D721Med (cell line): ENCODE measurements around the gene HOXD10.

ENCODE experiments used
- DNase-seq: peaks from one replicate; pipeline ENCODE4 v3.0.0; 2011; ENCODE audit warnings: low spot score; ENCODE audit not compliant: insufficient read length
- FAIRE-seq: peaks from 2 replicates; lab custom pipeline; 2011; peaks lifted over from hg19 to GRCh38; lab: Jason Lieb, UNC
- TF ChIP-seq, protein P1 (sequence below): IDR thresholded peaks from 2 replicates; pipeline ENCODE4 v1.5.1; 2012; ENCODE audit warnings: mild to moderate bottlenecking, control low read depth; ENCODE audit not compliant: insufficient read depth; ENCODE audit errors: missing control alignments

HOXD10 gene

DNA sequence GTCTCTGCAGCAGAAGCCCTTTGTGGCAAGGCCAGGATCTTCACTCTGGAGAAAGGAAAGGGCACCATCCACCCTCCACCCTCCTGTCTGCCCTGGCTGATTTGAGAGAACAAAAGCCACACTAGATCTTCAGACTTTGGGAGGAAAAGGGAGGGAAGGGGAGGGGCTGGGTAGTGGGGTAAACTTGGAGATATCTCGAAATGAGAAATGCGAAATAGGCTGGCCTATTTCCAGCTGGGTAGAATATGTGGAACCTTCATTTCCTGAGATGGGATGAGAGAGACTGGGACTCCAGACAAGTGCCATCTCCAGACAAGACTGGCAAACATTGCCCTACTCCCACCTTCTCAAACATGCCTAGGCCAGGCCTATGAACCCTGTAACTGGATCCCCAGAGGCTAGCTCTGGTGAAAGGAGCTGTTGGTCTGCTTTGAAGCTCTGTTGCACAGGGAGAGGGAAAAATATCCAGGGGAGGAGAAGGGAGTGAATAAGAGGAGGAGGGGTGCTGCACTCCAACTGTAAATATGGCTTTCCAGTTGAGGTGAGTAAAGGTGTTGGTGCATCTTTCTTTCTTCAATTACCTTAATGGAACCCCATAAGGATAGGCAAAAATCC lies 15.3 kb upstream of the HOXD10 start:
- no peak for FAIRE-seq
- no peak for DNase-seq
- TF ChIP-seq, protein P1, sequence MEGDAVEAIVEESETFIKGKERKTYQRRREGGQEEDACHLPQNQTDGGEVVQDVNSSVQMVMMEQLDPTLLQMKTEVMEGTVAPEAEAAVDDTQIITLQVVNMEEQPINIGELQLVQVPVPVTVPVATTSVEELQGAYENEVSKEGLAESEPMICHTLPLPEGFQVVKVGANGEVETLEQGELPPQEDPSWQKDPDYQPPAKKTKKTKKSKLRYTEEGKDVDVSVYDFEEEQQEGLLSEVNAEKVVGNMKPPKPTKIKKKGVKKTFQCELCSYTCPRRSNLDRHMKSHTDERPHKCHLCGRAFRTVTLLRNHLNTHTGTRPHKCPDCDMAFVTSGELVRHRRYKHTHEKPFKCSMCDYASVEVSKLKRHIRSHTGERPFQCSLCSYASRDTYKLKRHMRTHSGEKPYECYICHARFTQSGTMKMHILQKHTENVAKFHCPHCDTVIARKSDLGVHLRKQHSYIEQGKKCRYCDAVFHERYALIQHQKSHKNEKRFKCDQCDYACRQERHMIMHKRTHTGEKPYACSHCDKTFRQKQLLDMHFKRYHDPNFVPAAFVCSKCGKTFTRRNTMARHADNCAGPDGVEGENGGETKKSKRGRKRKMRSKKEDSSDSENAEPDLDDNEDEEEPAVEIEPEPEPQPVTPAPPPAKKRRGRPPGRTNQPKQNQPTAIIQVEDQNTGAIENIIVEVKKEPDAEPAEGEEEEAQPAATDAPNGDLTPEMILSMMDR, result no peak

DNA sequence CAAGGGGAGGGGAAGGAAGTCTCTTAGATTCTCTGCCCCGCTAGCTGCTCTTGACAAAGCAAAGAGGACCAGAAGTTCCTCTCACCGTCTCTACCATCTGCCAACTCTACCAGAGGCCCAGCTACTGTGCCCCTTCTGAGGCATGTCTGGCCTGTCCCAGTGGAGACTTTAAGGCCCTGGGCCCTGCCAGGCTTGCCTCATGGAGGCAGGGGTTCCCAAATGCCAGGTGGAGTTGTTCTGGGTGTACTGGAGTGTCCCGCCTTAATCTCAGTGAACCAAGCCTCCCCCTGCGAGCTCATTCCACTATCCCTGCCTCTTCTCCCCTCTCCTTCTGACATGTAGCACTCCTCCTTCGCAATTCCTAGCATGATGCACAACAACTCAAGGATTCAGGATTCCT lies 14.7 kb upstream of the HOXD10 start:
- TF ChIP-seq, protein P1, result no peak
- FAIRE-seq (no peak), DNase-seq (no peak)

DNA sequence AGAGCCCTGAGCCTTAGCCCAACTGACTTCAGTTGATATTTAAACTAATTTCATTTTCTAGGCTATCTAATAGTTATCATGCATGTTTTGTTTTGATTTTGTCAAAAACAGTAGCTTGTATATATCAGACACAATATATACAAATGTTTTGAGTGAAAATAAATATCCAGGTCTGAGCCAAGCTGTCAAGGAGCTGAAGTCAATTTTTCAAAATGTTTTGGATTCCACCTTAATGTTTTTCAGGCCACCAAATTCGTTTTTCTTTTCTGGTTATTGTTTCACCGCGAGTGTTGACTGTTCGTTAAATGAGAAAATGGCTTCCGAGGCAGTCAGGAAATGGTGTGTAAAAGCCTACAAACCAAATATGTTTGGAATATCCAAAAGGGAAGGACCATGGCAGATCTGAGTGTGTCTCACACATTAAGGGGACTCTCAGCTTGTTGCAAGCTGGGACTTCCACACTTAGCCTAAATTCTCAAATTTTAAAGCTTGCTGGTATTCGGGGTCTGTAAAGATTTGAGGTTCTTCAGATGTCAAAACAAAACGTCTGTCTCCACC lies 14.2 kb upstream of the HOXD10 start:
- no peak for FAIRE-seq
- DNase-seq, result no peak
- TF ChIP-seq, protein P1, result no peak

DNA sequence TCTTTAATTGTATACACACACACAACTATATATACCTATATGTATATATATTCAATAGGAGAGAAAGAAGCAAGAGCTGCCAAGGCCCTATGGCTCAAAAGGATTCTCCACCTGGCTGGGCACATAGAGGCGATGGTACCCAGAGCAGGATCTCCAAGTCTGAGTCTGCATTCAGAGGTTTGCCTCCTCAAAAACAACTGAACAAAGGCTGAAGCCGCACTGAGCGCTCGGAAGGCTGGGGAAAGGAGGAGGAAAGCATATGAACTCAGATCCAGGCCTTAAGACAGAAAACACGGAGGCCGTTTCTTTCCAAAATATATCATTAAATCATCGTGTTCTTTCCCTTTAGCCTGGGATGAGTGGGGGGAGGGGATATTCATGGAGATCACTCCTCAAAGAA lies 13.4 kb upstream of the HOXD10 start:
- DNase-seq, result no peak
- no peak for FAIRE-seq
- TF ChIP-seq, protein P1, result no peak

DNA sequence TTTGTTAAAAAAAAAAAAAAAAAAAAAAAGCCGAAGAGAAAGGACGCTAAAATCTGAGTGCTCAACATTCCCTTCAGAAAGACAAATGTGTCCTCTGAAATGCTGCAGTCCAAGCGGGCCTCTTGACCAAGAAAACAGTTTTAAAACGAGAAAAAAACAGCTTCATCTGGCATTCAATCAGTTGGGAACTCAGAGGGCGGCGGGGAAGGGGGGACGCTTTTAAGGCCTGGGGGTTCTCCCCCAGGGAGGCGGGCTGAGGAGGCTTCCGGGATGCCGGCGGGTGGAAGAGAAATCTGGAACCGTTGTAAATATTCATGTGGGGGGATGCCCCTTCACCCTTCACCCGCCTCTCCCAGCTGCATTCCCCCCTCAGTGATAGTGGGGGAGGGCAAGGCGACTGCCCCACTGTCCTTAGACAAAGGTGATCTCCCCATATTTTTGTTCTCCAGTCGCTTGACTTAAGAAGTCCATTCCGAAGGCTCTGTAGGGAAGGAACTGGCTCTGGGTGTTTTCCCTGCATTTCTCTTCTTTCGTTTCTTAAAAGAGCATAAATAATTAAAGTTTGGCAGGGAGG lies 12.7 kb upstream of the HOXD10 start:
- TF ChIP-seq, protein P1, result no peak
- no peak for FAIRE-seq
- no peak for DNase-seq

DNA sequence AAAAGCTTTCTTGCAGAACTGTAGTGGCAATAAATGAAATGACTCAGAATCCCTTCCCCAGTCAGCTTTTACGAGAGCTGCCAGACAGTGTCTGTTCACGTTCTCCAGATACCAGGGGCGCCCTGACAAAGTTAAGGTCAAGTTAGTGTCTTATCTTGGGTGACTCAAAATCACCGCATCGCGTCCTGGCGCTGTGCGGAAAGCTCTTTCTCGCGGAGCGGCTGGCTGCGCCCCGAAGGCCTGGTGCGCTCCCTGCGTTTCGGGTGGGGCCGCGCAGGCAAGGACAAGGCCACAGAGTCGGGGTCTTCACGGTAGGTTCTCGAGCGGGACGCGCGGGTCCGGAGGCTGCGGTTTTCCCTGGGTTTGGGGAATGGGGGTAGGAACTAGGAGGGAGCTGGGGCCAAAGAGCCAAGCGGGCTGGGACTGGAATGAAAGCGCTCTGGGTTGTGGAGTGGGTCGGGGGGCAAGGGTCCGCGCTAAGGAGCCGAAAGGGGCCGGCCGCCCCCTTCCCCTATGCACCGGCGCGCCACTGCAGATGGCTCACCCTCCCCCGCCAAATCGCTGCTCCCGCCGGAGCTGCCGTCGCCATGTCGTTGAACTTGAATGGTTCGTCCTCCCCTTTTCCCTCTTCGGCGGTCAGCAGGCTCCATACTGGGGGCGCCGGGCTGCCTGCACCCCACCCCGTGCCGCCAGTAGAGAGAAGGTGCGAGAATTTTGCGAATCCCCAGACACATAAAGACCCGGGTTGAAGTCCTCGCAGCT lies 12.1 kb upstream of the HOXD10 start:
- DNase-seq, result no peak
- no peak for FAIRE-seq
- TF ChIP-seq, protein P1, result no peak
